Stimulated activated CD4-positive, alpha-beta T cell treated with anti-CD3 and anti-CD28 coated beads, Interleukin-4, amount 100 ng/mL, for 48 hours (primary cell): Measurements from ENCODE around the gene FAM98C.
"Not testable (repeated sequence)": the region's sequence is repeated elsewhere in the genome, so short reads cannot be mapped to it uniquely, and the experiment has no call there.

Experiments
- DNase-seq, 2 donors: peaks; one replicate each; pipeline ENCODE4 v3.0.0-alpha.2; 2020; ENCODE audit warnings: low read depth in 2 of 2

FAM98C gene

GRCh38 chr19:38399081-38399480, 3.8 kb upstream of the FAM98C start:
- no peak for DNase-seq

DNA sequence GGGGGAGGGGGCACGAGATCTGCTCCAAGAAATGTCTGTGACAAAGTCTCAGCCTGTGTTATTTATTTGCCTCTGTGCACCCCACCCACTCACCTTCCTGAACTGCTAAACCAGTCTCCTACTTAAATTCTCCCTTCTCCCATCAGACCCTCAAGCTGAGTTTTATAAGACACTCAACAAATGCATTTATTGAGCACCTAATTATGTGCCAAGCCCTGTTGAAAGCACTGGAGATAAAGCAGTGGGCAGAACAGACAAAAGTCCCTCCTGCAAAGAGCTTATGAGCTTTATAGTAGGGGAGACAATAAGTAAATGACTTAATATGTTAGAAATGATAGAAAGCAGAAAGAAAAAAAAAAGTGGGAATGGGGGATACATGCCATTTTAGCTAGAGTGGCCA, 3.4 kb upstream of the FAM98C start:
- DNase-seq, result no peak

GRCh38 chr19:38400361-38400760, 2.5 kb upstream of the FAM98C start:
- DNase-seq, result no peak

- DNase-seq, result no peak
Observed at GRCh38 chr19:38401148-38401547, 1.7 kb upstream of the FAM98C start.

GRCh38 chr19:38402623-38402966, 298 bp upstream of the FAM98C start:
- no peak for DNase-seq

DNA sequence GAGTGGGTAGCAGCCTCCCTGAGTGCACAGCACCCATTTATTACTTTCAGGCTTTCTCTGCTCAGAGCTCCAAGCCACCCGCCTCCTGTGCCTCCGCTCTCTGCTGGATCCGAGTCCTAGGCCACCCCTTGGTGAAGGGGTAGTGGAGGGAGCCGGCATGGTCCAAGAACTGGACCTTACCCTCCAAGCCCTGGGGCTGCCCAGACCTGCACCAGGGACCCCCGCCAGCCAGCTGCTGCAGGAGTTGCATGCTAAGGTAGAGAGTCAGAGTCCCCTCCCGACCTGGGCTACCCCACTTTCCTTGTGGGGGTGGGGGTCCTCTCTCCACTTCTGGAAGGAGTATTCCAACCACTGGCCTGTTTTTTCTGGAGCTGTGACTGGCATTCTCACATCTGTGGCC, 2.0 kb downstream of the FAM98C start:
- no peak for DNase-seq

- no peak for DNase-seq
Observed at GRCh38 chr19:38405276-38405675, 2.4 kb downstream of the FAM98C start.

GRCh38 chr19:38409631-38410133, 6.8 kb downstream of the FAM98C start:
- no peak for DNase-seq

DNA sequence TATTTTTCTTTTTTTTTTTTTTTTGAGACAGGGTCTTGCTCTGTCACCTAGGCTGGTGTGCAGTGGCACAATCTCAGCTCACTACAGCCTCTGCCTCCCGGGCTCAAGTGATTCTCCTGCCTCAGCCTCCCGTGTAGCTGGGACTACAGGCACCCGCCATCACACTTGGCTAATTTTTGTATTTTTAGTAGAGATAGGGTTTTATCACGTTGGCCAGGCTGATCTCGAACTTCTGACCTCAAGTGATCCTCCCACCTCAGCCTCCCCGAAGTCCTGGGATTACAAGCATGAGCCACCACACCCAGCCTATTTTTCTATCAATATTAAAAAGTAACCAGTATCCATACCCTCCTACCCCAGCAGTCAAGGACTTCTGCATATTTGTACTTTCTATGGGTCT, 7.5 kb downstream of the FAM98C start:
- DNase-seq, result not testable (repeated sequence)

GRCh38 chr19:38411041-38411712, 8.3 kb downstream of the FAM98C start:
- no peak for DNase-seq

DNA sequence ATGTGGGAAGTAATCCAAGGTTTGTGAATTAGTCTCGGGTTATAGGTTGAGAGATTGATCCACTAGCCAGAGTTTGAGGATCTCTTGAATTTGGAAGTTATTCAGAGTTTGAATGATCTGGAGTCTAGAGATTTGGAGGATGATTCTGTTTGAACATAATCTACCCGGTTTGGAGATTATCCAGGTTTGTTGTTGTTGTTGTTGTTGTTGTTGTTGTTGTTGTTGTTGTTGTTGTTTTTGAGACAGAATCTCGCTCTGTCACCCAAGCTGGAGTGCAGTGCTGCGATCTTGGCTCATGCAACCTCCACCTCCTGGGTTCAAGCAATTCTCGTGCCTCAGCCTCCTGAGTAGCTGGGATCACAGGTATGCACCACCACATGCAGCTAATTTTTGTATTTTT, 9.0 kb downstream of the FAM98C start:
- not testable (repeated sequence) for DNase-seq

GRCh38 chr19:38412491-38412890, 9.6 kb downstream of the FAM98C start:
- DNase-seq, result no peak

DNA sequence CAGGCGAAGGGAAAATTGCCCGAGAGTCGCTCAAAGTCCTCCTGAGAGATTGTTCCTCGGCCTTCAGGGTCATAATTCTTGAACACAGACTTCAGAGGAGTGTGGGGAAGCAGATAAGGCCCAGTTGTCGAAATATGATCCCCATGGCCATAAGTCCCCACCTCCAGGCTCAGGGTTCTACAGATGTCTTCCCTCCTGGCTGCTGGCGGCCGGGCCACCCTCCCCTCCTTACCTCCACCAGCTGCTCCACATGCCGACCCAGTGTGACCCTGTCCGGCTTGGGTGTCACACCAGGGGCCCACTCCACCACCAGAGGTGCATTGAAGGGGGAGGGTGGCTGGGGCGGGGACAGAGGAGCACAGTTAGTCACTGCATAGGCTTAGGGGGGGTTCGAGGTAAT, 10.1 kb downstream of the FAM98C start:
- no peak for DNase-seq

DNA sequence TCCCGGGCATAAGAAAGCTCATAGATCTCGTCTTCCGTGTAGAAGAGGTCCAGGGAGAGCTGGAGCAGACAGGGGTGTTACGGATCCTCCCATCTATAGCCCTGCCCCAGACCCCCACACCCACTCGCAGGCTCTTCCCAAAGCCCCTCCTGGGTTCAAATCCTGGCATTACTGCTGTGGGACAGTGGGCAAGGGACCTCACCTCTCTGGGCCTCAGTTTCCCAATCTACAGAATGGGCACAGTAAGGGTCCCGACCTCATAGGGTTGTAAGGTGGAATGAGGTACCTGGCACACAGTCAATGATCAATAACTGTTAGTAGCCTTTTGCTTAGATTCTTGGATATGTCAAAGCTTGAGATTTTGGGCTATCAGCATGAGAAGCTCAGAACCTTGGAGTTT, 10.5 kb downstream of the FAM98C start:
- DNase-seq, result no peak

GRCh38 chr19:38417146-38417543, 14.3 kb downstream of the FAM98C start:
- no peak for DNase-seq

DNA sequence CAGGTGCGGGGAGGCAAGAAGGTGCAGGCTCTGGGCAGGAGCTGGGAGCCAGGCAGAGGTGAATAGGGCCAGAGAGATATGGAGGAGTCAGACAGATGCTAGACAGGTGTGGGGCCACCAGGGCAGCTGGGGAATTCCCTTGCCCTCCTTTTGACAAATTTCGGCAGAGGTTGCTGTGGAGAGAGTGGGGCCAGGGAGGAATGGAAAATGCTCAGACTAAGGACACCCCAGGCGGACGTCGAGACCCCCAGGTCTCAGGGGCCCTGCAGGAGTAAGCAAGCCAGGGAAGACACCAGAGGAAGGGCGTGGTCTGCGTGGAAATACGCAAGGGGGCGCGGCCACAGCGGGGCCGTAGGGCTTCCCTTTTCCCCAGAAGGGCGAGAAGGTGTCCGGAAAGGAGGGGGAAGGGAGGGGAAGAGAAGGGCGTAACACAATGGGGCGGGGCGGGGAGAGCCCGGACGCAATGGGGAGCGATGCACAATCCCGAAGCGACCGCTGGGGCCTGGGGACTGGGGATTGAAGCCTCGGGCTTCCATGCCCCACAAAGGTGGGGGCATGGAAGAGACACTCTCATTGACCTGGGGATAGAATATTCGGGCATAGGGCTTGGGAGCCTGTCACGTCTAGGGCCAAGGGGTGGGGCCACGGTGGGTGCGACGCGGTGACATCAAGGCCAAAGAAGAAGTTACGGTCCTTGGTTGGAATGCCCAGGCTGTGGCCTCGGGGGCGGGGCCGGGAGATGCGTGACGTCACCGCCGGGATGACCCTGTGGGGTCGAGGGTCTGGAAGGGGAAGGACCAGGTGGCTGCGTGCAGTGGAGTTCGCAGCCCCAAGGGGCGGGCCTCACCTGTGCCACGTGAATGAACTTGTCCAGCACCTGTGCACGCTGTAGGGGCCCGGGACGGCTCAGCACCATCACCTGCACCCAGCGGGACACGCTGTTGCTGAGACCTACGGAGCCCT, 14.9 kb downstream of the FAM98C start:
- DNase-seq, result peak; percentile 48 to 61

- DNase-seq, result no peak
Observed at GRCh38 chr19:38420935-38421334, 18.0 kb downstream of the FAM98C start.

DNA sequence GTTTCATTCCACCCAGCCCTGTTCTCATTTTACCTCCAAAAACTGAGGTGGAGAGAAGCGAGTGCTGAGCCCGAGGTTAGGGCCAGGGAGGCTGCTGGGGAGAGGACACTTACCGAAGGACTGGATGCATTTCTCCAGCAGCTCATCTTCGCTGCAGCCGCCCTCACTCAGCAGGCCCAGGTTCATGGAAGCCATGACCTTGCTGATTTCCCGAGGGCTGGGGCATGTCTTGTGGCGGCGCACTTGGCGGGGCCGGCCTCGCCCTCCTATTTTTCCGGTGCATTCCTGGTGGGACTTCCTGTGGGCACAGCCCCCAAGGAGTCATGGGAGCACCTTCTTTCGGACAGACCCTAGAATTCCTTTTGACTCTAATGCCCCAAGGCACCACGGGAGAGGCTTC, 19.0 kb downstream of the FAM98C start:
- no peak for DNase-seq

GRCh38 chr19:38422438-38422837, 19.5 kb downstream of the FAM98C start:
- DNase-seq, result no peak

GRCh38 chr19:38424272-38424671, 21.4 kb downstream of the FAM98C start:
- no peak for DNase-seq

GRCh38 chr19:38425222-38425809, 22.4 kb downstream of the FAM98C start:
- no peak for DNase-seq

- DNase-seq, result peak; percentile 36 to 43
Observed at GRCh38 chr19:38425810-38426466, 23.0 kb downstream of the FAM98C start, which contains the start of gene RASGRP4. Gene RASGRP4, minus strand, starts transcription at chr19:38426219. Its CDS starts 128 bp downstream, at chr19:38426091.
